Adrenal gland (tissue), 5 donors: Measurements from ENCODE around the gene CRYBA4.

Experiments used
- POLR2A ChIP-seq, 2 donors: fragments of 450-650 bp; IDR thresholded peaks; one replicate each; pipeline ENCODE4 v1.6.1; 2017; ENCODE audit warnings: antibody characterized with exemption in 2 of 2, mild to moderate bottlenecking in 2 of 2, moderate library complexity in 1 of 2
- TF ChIP-seq, protein P1 (sequence below), 6 experiments: fragments of 450-650 bp in 4 of 6; fragments of 200-600 bp in 2 of 6; sonication (generic) in 1 of 6; IDR thresholded peaks; 1 replicate in 5 of 6; 2 replicates in 1 of 6; pipeline versions ENCODE4 v1.5.1 to v1.8.0; 2016 to 2021; ENCODE audit warnings: antibody characterized with exemption in 6 of 6, mild to moderate bottlenecking in 2 of 6, moderate library complexity in 1 of 6
- donor health status: DM: no; HTN: no; CAD: no.

DNA sequence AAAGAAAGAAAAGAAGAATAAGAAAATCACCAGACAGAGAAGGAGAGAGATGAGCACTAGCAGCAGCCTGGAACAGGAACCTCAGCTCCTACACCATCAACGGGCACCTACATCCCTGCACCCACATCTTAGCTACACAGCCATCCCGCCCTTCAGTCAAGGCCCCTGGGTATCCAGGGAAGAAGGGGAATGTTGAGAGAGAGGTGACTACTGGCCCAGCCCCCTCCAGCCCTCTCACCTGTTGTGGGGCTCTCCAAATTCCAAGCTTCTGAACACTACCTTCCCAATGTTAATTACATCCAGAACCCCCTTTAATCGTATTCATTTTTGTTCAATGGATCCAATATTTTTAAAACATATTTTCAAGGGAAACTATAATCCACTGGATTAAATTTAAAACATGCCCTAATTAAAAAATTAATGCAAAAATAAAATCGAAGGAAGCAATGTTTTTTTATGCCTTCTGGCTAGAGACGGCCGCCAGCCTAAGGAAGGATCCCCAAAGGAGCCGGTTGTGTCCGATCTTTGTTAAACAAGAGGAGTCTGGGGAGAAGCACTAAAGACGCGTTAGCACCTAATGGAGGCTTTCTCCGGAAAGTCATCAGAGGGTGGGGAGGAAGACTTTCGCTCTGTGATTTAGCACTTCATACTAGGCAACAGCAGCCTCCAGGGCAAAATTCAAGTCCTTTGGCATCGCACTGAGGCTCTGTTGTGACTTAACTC lies 41.4 kb upstream of the CRYBA4 start:
- TF ChIP-seq, protein P1, sequence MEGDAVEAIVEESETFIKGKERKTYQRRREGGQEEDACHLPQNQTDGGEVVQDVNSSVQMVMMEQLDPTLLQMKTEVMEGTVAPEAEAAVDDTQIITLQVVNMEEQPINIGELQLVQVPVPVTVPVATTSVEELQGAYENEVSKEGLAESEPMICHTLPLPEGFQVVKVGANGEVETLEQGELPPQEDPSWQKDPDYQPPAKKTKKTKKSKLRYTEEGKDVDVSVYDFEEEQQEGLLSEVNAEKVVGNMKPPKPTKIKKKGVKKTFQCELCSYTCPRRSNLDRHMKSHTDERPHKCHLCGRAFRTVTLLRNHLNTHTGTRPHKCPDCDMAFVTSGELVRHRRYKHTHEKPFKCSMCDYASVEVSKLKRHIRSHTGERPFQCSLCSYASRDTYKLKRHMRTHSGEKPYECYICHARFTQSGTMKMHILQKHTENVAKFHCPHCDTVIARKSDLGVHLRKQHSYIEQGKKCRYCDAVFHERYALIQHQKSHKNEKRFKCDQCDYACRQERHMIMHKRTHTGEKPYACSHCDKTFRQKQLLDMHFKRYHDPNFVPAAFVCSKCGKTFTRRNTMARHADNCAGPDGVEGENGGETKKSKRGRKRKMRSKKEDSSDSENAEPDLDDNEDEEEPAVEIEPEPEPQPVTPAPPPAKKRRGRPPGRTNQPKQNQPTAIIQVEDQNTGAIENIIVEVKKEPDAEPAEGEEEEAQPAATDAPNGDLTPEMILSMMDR (IDR thresholded peaks at IDR 0.05), result no peak
- no peak for TF ChIP-seq POLR2A (IDR thresholded peaks at IDR 0.05)
